Stimulated activated CD4-positive, alpha-beta T cell treated with anti-CD3 and anti-CD28 coated beads, Interleukin-1b, Interleukin-23, amount 100 ng/mL, for 4 hours (primary cell): ENCODE data around the gene MAN2A2.
A peak's percentile ranks its signal among the peaks of the same experiment; 100 is the strongest.

Experiments used
- DNase-seq, 2 donors: peaks; one replicate each; pipeline ENCODE4 v3.0.0-alpha.2; 2020; ENCODE audit warnings: low read depth in 2 of 2

Gene MAN2A2

DNA sequence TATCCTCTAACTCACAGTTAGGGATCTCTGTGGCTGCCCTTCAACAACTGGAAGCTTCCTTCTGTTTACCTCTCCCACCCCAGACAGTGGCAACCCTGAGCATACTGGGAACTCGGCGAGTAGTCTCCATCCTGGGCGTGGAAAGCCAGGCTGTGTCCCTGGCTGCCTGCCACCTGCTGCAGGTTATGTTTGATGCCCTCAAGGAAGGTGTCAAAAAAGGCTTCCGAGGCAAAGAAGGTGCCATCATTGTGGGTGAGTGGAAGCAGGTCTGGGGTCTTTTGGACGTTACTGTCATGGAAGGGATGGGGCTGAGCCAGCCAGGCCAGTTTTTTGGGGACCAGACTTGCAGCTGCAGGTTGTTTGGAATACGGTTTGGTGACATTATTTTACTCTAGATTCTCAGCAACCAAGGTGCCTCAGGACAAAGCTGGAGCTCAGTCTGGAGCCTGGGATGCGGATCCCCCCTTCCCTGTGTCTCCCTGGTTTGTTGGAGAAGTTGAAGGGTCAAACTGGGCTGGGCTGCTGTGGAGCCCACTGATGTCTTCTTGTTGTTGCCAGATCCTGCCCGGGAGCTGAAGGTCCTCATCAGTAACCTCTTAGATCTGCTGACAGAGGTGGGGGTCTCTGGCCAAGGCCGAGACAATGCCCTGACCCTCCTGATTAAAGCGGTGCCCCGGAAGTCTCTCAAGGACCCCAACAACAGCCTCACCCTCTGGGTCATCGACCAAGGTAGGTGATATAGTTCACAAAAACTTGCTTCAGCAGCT lies 39.4 kb downstream of the MAN2A2 start:
- no peak for DNase-seq

DNA sequence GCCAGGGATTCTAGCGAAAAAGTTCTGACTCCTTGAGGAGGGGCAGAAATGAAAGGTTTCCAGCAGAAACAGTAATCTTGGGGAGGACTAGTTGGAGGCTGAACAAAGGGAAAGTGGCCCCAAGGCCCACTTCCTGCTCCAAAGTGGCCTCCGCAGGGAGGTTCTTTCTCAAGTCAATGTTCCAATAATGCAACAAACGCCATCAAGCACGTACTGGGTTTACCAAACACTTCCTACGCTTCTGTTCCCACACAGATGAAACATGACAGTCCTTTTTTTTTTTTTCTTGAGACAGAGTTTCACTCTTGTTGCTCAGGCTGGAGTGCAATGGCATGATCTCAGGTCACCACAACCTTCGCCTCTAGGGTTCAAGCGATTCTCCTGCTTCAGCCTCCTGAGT lies 42.0 kb downstream of the MAN2A2 start:
- DNase-seq = no peak

DNA sequence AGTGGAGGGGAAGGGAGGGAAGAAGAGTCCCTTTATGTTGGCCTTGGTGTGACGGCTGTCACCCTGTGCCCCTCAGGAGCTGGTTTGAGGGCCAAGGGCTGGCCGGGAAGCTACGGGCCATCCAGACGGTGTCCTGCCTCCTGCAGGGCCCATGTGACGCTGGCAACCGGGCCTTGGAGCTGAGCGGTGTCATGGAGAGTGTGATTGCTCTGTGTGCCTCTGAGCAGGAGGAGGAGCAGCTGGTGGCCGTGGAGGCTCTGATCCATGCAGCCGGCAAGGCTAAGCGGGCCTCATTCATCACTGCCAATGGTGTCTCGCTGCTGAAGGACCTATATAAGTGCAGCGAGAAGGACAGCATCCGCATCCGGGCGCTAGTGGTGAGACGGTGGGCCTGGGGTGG lies 43.4 kb downstream of the MAN2A2 start:
- no peak for DNase-seq

DNA sequence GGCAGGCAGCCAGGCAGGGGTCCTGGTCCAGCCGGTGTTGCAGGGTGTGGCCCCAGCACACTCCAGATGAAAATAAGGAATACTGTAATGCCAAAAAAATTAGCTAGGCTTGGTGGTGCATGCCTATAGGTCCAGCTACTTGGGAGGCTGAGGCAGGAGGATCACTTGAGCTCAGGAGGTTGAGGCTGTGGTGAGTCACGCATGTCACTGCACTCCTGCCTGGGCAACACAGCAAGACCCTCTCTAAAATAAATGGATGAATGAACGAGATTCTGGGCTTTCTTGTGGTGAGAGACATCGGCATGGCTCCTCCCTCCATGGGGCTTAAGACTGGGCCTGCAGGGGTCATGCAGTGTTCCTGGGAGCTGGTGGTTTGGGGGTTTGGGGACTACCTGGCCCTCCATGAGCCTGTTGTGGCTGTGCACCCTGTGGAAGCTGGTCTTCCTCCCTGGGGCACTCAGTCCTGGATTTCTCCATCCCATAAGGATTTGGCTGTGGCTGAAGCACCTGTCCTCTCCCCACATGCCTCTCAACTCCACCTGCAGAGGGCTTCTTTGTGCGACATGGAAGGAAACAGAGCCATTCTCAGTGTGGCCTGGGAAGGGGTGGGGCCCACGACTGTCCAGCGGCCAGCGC lies 44.0 kb downstream of the MAN2A2 start:
- DNase-seq = no peak

DNA sequence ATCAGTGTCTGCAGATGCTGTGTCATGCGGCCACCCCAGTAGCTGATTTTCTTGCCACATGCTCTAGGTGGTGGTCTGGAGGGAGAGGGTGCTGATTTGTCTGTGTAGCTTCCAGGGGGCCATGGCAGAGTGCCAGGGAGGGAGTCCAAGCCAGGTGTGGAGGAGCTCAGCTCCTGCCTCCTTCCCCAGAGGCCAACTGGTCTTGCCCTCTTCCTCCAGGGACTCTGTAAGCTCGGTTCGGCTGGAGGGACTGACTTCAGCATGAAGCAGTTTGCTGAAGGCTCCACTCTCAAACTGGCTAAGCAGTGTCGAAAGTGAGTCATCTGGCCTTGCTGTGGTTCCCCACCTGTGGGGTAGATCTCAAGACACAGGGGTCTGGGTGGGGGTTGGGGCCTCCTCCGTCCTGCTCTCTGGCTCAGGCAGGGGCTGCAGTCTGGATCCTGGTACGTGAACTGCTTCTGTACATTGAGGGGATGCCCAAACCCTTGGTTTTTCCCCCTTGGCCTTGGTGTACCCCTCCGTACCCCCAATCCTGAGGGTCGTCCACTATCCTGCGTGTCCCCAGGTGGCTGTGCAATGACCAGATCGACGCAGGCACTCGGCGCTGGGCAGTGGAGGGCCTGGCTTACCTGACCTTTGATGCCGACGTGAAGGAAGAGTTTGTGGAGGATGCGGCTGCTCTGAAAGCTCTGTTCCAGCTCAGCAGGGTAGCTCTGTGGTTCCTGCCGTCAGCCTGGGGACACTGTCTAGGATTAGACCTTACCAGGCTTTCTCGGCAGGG lies 44.7 kb downstream of the MAN2A2 start:
- no peak for DNase-seq

DNA sequence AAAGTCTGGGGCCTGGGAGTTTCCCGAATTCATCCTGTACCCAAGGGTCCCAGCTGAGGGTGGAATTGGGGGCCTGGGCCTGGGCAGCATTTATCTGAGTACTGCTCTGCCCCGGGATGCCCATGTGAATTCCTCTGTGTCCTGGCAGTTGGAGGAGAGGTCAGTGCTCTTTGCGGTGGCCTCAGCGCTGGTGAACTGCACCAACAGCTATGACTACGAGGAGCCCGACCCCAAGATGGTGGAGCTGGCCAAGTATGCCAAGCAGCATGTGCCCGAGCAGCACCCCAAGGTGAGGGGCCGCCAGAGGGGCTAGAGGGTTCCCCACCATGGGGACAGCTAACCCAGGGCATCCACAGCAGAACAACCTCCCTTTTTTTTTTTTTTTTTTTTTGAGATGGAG lies 45.4 kb downstream of the MAN2A2 start:
- no peak for DNase-seq

DNA sequence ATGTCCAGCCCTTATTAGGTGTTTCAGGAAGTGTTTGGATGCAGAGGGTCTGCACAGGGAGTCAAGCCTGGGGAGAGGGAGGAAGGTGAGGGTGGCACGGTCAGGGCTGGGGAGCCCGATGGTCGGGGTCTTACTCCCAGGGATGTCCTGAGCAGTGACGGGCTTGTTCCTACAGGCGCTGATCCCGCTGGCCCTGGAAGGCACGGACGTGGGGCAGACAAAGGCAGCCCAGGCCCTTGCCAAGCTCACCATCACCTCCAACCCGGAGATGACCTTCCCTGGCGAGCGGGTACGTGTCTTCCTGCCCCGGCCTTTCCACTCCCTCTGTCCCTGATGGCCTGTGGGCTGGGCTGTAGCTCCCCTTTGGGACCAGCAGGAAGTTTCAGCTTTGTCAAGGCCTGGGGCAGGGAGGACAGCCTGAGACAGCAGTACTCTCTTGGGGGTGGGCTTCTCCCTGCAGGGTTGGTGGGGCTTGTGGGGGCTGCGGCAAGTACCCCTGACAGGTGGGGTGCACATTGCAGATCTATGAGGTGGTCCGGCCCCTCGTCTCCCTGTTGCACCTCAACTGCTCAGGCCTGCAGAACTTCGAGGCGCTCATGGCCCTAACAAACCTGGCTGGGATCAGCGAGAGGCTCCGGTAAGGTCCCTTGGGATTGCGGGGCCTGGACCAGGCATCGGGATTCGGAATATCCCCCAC lies 47.0 kb downstream of the MAN2A2 start:
- no peak for DNase-seq

DNA sequence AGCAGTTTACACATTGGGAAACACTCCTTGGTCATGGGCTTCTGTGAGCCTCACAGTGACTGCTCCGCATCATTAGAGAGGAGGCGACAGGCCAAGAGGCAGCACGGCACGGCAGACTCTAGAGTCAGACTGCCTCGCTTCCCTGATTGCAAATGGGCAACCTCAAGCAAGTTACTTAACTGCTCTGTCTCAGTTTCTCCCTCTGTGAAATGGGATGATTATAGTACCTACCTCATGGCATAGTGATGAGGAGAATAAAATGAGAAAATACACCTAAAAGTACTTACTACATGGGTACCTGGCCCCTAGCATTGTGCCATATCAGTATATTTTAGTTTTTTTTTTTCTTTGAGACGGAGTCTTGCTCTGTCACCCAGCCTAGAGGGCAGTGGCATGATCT lies 47.6 kb downstream of the MAN2A2 start:
- no peak for DNase-seq

DNA sequence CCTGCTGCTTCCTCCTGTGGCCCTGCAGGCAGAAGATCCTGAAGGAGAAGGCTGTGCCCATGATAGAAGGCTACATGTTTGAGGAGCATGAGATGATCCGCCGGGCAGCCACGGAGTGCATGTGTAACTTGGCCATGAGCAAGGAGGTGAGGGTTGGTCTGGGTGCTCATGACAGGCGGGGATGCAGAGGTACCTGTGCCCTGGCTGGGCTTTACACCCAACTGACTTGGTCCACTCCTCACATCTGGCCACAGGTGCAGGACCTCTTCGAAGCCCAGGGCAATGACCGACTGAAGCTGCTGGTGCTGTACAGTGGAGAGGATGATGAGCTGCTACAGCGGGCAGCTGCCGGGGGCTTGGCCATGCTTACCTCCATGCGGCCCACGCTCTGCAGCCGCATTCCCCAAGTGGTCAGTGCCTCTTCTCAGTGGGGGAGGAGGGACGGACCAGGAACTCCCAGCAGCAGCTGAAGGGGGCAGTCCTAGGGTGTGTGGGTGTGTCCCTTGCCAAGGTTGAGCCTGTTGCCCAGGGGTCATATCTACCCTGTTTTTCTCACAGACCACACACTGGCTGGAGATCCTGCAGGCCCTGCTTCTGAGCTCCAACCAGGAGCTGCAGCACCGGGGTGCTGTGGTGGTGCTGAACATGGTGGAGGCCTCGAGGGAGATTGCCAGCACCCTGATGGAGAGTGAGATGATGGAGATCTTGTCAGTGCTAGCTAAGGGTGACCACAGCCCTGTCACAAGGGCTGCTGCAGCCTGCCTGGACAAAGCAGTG lies 50.0 kb downstream of the MAN2A2 start:
- no peak for DNase-seq

DNA sequence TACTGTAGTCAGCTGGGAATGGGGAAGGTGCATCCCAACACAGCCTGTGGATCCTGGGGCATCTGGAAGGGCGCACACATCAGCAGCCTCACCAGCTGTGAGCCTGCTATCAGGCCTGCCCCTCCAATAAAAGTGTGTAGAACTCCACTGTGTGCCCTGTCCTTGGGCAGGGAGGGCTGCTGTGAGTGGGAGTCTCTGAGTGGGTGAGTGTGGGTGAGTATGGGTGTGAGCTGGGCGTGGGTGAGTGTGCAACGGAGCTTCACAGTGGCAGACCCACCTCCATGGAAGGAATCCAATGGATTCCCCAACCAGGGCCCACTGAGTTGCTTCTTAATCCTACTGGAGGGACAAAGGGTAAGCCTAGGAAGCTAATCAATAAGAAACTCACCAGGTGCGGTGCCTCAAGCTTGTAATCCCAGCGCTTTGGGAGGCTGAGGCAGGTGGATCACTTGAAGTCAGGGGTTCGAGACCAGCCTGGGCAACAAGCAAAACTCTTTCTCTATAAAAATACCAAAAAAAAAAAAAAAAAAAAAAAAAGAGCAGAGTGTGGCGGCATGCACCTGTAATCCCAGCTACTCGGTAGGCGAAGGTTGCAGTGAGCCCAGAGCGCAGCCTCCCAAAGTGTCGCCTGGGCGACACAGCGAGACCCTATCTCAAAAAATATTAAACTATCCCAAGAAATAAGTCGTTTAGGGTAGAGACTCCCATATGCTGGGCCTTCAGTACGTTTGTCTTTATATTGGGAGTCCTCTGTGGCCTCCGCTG lies 51.0 kb downstream of the MAN2A2 start:
- DNase-seq = no peak

DNA sequence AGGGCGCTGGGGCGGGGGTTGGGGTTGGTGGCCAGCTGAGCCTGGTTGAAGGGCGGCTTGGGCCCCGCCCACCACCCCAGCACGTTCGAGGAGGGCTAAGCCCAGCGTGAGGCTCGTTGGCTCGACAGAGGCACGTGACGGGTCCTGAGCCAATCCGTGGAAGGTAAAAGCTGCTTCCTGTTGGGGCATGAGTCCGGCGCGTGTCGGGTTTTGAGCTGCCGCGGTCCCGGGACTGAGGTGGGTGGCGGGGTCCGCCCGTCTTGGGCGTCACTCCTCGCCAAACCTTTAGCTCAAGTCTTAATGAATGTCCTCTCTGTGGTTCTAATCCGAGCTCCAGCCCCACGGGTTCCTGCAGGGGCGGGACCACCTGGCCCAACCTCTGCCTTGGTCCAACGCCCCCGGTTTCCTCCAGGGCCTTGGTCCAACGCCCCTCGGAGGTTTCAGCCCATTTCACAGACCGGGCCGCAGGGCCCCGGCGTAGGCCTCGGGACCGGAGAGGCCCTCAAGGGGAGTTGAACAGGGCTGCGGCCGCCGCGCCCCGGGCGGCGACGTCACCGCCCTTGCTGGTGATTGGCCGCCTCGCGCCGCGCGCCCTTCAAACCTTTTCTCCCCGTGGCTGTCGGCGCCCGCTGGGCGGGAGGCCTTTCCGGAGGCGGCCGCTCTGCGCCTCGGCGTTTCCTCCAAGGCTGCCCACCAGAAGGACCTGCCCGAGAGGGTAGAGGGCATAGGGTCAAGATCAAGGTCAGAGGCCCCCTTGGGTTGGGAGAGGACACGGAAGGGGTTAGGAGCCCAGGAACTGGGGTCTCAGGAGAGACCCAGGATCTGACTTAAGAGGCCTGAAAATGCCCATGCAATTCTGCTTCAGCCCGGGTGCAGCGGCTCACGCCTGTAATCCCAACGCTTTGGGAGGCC lies 51.9 kb downstream of the MAN2A2 start, which contains the start of gene RCCD1:
Gene RCCD1, plus strand, starts transcription at position 173 of the 912 bp plus-strand sequence. CDS start 1,851 bp downstream, outside the sequence.
- peak; percentile 77 to 81 for DNase-seq

DNA sequence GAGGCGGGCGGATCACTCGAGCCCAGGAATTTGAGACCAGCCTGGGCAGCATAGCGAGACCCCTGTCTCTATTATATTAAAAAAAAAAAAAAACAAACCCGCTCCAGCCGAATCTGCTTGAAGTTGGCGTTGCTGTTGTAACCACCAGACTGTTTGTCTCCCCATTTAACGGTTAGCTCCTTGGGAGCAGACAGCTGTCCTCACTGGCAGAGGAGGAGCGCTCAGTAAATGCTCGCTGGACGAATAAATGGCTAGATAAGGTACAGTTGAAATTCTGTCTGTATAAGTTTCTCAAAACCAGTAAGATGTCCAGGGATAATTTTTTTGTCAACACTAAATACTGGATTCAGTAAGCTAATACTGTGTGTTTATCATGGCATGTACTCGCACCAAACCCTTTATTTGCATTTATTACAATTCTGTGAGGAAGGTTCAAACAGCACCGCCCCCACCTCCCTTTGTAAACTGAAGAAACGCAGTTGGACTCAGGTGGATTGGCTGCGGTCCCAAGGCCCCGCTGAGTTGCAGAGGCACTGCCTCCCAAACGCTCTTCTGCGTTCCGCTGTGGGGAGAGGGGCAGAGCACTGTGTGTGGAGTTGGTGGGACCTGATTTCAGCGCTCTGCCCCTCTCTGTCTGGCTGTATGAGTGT lies 52.6 kb downstream of the MAN2A2 start:
- no peak for DNase-seq

DNA sequence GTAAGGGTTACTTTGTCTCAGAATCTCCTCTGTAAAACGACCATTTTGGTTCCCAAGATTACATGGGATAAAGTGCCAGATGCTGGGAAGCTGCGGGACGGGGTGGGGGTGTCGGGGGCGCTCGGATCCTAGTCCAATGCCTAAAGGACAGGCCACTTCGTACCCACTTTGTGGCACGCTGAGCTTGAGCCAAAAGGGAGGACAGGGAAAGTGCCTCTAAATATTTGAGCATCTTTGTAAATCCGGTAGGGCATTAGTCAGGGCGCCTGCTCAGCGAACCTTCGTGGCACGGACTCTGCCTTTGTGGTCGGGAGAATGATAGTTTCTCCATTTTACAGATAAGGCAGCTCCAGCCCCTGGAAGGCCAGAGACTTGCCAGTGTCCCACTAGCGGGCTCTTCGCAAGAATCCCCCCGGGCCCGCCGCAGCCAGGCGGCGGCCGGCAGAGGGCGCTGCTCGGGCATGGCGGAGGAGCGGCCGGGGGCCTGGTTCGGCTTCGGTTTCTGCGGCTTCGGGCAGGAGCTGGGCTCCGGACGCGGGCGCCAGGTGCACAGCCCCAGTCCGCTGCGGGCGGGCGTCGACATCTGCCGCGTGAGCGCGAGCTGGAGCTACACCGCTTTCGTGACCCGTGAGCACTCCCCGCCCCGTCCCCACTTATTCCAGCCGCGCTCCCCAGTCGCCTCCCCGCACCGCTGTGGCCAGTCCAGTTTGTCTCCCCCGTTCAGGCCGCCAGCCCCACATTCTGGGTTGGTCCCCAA lies 53.4 kb downstream of the MAN2A2 start:
- peak; percentile 52 to 62 for DNase-seq

DNA sequence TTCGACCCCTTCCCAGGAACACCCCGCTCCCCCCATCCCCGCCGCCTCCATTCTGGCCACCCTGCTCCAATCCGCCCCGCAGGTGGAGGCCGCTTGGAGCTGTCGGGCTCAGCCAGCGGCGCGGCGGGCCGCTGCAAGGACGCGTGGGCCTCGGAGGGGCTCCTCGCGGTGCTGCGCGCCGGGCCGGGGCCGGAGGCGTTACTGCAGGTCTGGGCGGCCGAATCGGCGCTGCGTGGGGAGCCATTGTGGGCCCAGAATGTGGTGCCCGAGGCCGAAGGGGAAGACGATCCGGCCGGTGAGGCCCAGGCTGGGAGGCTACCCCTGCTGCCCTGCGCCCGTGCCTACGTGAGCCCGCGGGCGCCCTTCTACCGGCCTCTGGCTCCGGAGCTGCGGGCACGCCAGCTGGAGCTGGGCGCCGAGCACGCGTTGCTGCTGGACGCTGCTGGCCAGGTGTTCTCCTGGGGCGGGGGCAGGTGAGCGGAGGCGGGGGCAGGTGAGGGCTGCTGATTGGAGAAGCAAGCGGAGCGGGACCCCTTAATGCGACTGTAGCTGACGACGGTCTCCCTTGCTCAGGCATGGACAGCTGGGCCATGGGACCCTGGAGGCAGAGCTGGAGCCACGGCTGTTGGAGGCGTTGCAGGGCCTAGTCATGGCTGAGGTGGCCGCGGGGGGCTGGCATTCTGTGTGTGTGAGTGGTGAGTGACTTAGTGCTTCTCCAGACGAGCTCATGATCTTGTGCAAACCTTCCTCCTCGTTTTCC lies 54.1 kb downstream of the MAN2A2 start:
- DNase-seq = no peak

DNA sequence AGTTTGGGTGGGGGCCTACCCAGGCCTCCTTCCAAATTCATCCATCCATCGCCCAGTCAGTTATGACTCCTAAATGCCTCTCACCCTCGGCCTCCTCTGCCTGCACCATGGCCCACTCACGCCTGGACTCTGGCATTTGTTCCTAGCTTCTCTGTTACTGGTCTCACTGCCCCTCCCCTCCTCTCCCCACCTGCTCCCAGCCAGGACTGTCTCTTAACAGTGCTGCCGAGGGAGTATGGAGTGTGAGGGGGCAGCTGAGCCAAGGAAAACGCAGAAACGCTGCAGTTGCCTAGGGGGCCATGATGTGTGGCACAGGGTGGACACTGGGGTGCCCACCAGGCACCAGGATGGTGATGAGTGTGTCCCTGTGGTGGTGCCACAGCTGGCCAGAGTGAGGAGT lies 54.7 kb downstream of the MAN2A2 start:
- no peak for DNase-seq

DNA sequence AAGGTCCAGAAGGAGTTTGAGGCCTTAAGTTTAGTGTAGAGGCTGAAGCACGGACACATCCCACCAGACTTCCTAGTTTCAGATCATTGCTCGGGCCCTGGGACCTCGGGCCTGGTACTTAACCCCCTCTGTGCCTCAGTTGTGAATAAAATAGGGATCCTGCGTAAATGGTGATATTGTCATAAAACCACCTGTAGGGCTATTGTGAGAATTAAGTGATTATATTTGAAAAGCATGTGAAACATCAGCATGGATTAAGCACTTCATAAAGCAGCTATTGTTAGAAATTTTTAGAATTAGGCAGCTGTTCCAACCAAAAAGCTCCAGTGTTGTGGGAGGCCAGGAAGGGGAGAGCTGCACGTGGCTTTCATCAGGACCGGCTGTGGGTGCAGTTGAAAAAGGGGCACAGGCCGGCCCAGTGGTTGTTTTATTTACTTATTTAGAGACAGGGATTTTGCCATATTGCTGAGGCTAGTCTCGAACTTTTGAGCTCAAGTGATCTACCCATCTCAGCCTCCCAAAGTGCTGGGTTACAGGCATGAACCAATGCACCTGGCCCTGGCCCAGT lies 56.0 kb downstream of the MAN2A2 start:
- no peak for DNase-seq

DNA sequence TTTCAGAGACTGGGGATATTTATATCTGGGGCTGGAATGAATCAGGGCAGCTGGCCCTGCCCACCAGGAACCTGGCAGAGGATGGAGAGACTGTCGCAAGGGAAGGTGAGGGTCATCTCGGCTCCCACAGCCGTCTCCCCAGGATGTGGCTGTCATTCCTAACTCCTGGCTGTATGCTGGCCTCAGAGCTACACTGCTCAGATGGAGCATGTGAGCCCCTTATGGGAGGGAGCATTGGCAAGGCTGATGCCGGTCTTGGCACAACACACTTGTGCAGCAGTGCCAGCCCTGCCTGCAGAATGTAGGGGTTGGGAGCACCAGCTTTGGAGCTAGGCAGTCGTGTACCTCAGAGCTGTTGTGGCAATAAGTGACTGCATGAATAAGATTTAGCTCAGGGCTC lies 56.8 kb downstream of the MAN2A2 start:
- DNase-seq = no peak
